Mesothelial cell of epicardium (in vitro differentiated cells): ENCODE measurements around the gene ENPP6. TPM values are rescaled to one million over a fixed set of nuclear protein-coding genes. Genes with fewer than 3 reads are reported as not detected.

Source experiments
- DNase-seq, 2 experiments: peaks; one replicate each; pipeline ENCODE4 v3.0.0; 2021; ENCODE audit warnings: low spot score in 2 of 2; ENCODE audit not compliant: unreplicated experiment in 2 of 2
- H3K27ac Mint-ChIP-seq: 2 replicates; pipeline ENCODE4 v1.8.0; 2021; ENCODE audit warnings: mixed read lengths
- H3K27me3 Mint-ChIP-seq: 2 replicates; pipeline ENCODE4 v1.8.0; 2021; ENCODE audit warnings: low read depth, mixed read lengths
- H3K36me3 Mint-ChIP-seq: 2 replicates; pipeline ENCODE4 v1.8.0; 2021; ENCODE audit warnings: mixed read lengths
- H3K4me1 Mint-ChIP-seq: 2 replicates; pipeline ENCODE4 v1.8.0; 2021; ENCODE audit warnings: mixed read lengths
- H3K4me3 Mint-ChIP-seq: 2 replicates; pipeline ENCODE4 v1.8.0; 2021; ENCODE audit warnings: mild to moderate bottlenecking, moderate library complexity, mixed read lengths
- H3K9me3 Mint-ChIP-seq: 2 replicates; pipeline ENCODE4 v1.8.0; 2021; ENCODE audit warnings: mixed read lengths
- total RNA-seq: library from RNA; stranded (reverse); gene quantifications from 3 replicates; pipeline ENCODE4 v1.2.1, GENCODE V29; 2021
- TF ChIP-seq, protein P1 (sequence below): fragments of 200-600 bp; sonication (generic); IDR thresholded peaks from one replicate; pipeline ENCODE4 v1.5.0; 2021; ENCODE audit warnings: antibody characterized with exemption; ENCODE audit not compliant: unreplicated experiment

The ENPP6 gene
- 0.11 to 0.38 TPM (median 0.22 TPM) in 3 replicates for total RNA-seq

- Mint-ChIP-seq H3K36me3 (no peaks in the 10 kb centered on the region), H3K27ac (no peak within 1 kb of the TSS), H3K4me3 (no peak within 1 kb of the TSS), H3K9me3 (no peaks in the 10 kb centered on the region), H3K27me3 (peaks cover 4% of the 10 kb centered on the region), H3K4me1 (peaks cover 14% of the 10 kb centered on the region)
- no peak for DNase-seq
- TF ChIP-seq, protein P1, sequence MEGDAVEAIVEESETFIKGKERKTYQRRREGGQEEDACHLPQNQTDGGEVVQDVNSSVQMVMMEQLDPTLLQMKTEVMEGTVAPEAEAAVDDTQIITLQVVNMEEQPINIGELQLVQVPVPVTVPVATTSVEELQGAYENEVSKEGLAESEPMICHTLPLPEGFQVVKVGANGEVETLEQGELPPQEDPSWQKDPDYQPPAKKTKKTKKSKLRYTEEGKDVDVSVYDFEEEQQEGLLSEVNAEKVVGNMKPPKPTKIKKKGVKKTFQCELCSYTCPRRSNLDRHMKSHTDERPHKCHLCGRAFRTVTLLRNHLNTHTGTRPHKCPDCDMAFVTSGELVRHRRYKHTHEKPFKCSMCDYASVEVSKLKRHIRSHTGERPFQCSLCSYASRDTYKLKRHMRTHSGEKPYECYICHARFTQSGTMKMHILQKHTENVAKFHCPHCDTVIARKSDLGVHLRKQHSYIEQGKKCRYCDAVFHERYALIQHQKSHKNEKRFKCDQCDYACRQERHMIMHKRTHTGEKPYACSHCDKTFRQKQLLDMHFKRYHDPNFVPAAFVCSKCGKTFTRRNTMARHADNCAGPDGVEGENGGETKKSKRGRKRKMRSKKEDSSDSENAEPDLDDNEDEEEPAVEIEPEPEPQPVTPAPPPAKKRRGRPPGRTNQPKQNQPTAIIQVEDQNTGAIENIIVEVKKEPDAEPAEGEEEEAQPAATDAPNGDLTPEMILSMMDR = no peak
These were observed at the start of gene ENPP6 for GRCh38 chr4:184217634-184218033. ENPP6 (minus strand) TSS chr4:184217873; CDS start chr4:184217819, 54 bp downstream.

DNA sequence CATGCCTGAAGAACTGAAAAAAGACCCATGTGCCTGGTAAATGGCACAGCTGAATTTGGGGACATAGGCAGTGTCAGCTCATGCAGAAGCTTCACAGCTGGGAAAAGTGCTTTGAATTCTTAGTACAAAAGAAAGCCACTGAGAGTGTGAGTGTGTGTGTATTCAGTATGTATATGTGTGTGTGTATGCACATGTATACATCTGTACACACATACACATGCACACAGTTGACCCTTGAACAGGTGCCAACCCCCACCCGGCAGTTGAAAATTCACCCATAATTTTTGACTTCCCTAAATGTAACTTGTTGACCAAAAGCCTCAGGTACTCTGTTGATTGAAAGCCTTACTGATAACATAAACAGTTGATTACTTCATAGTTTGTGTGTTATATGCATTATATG, 49.5 kb upstream of the ENPP6 start:
- TF ChIP-seq, protein P1 = no peak
- peaks cover 3% of the 10 kb centered on the region for H3K4me1 Mint-ChIP-seq
- no peaks in the 10 kb centered on the region for H3K36me3 Mint-ChIP-seq
- no peak for DNase-seq
- H3K27ac Mint-ChIP-seq = no peak overlapping the region
- H3K9me3 Mint-ChIP-seq = no peaks in the 10 kb centered on the region
- no peak overlapping the region for H3K4me3 Mint-ChIP-seq
- H3K27me3 Mint-ChIP-seq = peaks cover 5% of the 10 kb centered on the region

DNA sequence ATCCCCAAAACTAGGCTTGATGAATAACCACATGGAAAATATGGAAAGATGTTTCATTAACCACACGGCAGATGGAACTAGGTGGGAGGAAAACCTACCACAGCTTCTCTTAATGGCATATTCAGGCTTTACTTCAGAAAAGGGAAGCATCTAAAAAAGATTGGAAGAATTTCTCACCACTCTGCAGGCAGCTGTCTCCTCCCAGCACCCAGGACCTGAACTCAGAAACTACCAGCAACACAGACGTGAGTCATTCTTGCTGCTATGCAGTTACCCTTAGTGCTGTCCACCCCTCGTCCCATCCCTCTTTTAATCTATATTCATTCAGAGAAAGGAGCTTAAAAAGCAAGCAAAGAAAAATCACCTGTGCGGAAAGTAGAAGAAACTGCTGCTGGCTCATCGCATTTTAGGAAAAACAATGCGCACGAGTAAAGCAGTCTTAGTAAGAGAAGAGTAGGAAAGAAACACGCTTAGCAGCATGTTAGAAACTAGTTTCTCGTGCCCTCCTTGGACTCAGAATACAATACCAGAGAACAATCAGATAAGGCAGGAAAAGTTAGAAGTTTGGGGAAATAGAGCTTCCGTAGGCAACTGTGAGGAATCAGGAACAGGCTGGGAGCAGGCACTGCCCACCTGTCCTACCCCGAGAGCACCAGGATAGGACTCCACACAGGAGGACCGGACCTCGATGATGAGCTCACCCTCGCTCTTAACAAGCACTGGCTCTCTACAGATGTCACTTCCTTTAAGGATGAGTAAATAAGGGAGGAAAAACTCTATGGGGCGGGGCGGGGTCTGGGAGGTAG, 48.1 kb upstream of the ENPP6 start:
- Mint-ChIP-seq H3K9me3 (no peaks in the 10 kb centered on the region), H3K4me3 (no peak overlapping the region), H3K4me1 (peaks cover 3% of the 10 kb centered on the region), H3K27me3 (peaks cover 5% of the 10 kb centered on the region), H3K36me3 (no peaks in the 10 kb centered on the region), H3K27ac (no peak overlapping the region)
- TF ChIP-seq, protein P1 = no peak
- DNase-seq = no peak

- Mint-ChIP-seq H3K27me3 (peaks cover 5% of the 10 kb centered on the region), H3K36me3 (no peaks in the 10 kb centered on the region), H3K27ac (no peak overlapping the region), H3K4me3 (no peak overlapping the region), H3K9me3 (no peaks in the 10 kb centered on the region), H3K4me1 (peaks cover 3% of the 10 kb centered on the region)
- TF ChIP-seq, protein P1 = peak; percentile 99
- DNase-seq = peak; percentile 81 to 94
These were observed 46.4 kb upstream of the ENPP6 start for GRCh38 chr4:184263910-184264732.

GRCh38 chr4:184263461-184263860, 45.8 kb upstream of the ENPP6 start:
- no peak for DNase-seq
- Mint-ChIP-seq H3K4me1 (peaks cover 3% of the 10 kb centered on the region), H3K4me3 (no peak overlapping the region), H3K36me3 (no peaks in the 10 kb centered on the region), H3K27me3 (peaks cover 5% of the 10 kb centered on the region), H3K27ac (no peak overlapping the region), H3K9me3 (no peaks in the 10 kb centered on the region)
- TF ChIP-seq, protein P1 = no peak
